Thyroid gland (tissue), 4 donors: Measurements from ENCODE around the gene NKX2-3. TPM values are rescaled to one million over a fixed set of nuclear protein-coding genes. Genes with fewer than 3 reads are reported as not detected.

ENCODE experiments used
- DNase-seq, 2 donors: peaks; one replicate each; pipeline ENCODE4 v3.0.0-alpha.2; 2019
- H3K27ac ChIP-seq, 3 donors: fragments of 200-600 bp; sonication (generic); 1 replicate in 2 of 3; 2 replicates in 1 of 3; pipeline ENCODE4 v1.5.1; 2016 to 2019; ENCODE audit warnings: mild to moderate bottlenecking in 1 of 3, moderate library complexity in 1 of 3
- H3K27me3 ChIP-seq: fragments of 200-600 bp; sonication (generic); one replicate; pipeline ENCODE4 v1.5.1; 2019
- H3K36me3 ChIP-seq, 2 donors: fragments of 200-600 bp; sonication (generic); one replicate each; pipeline ENCODE4 v1.5.1; 2016 to 2019
- H3K4me1 ChIP-seq, 2 donors: fragments of 200-600 bp; sonication (generic); one replicate each; pipeline ENCODE4 v1.5.1; 2017 to 2019
- H3K4me3 ChIP-seq, 3 donors: fragments of 200-600 bp; sonication (generic); replicated peaks in 1 of 3; 1 replicate in 2 of 3; 2 replicates in 1 of 3; pipeline ENCODE4 v1.5.1; 2016; ENCODE audit warnings: mild to moderate bottlenecking in 1 of 3
- H3K9me3 ChIP-seq: fragments of 200-600 bp; sonication (generic); one replicate; pipeline ENCODE4 v1.5.1; 2017
- POLR2A ChIP-seq, 2 donors: fragments of 450-650 bp; IDR thresholded peaks; one replicate each; pipeline ENCODE4 v1.6.1; 2017; ENCODE audit warnings: antibody characterized with exemption in 2 of 2, mild to moderate bottlenecking in 2 of 2, moderate library complexity in 1 of 2
- WGBS, 2 donors: methylation state at CpG; one replicate each; pipeline ENCODE4 v1.1.5; 2017; 5-methylcytosine and 5-hydroxymethylcytosine counted together
- intact Hi-C: fragments of 100-400 bp; cut with DNase I; formaldehyde crosslinking; loops from one replicate; pipeline ENCODE4 v1.15.1; 2023
- total RNA-seq, 4 donors: library from RNA; depleted of rRNA; stranded (reverse); fragments of >200 nt; gene quantifications; one replicate each; pipeline ENCODE4 v1.2.3, GENCODE V29; 2016
- TF ChIP-seq, protein P1 (sequence below), 6 experiments: fragments of 200-600 bp in 3 of 6; fragments of 450-650 bp in 3 of 6; sonication (generic) in 3 of 6; IDR thresholded peaks; one replicate each; pipeline ENCODE4 v1.5.1; 2016 to 2019; ENCODE audit warnings: antibody characterized with exemption in 6 of 6, mild to moderate bottlenecking in 2 of 6, inconsistent platforms in 1 of 6, moderate library complexity in 1 of 6

The NKX2-3 gene
- total RNA-seq, 4 donors from 2014 or later = 3.3 TPM; not detected in 3

DNA sequence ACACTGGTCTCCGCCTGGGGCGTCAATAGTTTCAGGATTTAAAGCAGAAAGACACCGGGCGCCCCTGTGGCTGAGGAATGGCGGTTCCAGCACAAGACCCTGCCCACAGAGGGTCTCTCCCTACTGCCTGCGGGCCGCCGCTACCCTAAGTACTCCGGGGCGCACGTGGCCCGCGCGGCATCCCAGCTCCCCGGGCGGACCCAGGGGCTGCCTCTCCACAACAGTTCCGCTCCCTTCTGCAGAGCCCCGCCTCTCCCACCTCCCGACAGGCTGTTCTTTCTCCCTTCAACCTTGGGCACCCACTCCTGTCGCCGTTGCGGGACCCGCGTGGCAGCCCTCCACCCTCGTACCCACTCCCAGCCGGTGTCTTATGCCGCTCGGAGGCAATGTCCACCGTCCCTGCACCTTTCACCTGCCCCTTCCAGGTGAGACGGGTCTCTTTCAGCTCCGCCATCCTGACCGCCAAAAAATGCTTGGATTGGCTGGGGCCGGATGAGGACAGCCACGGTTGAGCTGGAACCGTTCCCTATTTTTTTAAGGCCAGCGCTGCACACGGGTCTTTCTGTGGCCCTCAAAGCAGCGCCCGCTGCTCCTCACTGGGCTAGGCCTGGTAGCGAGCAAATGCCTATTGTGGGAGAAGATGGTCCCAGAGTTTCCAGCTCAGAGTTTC, 1.6 kb upstream of the NKX2-3 start:
- intact Hi-C loops = no loop called here
- TF ChIP-seq, protein P1, sequence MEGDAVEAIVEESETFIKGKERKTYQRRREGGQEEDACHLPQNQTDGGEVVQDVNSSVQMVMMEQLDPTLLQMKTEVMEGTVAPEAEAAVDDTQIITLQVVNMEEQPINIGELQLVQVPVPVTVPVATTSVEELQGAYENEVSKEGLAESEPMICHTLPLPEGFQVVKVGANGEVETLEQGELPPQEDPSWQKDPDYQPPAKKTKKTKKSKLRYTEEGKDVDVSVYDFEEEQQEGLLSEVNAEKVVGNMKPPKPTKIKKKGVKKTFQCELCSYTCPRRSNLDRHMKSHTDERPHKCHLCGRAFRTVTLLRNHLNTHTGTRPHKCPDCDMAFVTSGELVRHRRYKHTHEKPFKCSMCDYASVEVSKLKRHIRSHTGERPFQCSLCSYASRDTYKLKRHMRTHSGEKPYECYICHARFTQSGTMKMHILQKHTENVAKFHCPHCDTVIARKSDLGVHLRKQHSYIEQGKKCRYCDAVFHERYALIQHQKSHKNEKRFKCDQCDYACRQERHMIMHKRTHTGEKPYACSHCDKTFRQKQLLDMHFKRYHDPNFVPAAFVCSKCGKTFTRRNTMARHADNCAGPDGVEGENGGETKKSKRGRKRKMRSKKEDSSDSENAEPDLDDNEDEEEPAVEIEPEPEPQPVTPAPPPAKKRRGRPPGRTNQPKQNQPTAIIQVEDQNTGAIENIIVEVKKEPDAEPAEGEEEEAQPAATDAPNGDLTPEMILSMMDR (IDR thresholded peaks at IDR 0.05) = no peak
- no peak for TF ChIP-seq POLR2A (IDR thresholded peaks at IDR 0.05)
- Histone ChIP-seq H3K4me1 (peaks cover 11 to 36% of the 10 kb centered on the region in 2 donors), H3K4me3 (no peak overlapping the region), H3K27ac (no peak overlapping the region), H3K27me3 (peaks cover 88% of the 10 kb centered on the region), H3K9me3 (no peaks in the 10 kb centered on the region), H3K36me3 (no peaks in the 10 kb centered on the region)
- no peak for DNase-seq
- WGBS, 2 donors = 11 to 13% methylated on average over 26 to 30 of the region's 40 CpGs

DNA sequence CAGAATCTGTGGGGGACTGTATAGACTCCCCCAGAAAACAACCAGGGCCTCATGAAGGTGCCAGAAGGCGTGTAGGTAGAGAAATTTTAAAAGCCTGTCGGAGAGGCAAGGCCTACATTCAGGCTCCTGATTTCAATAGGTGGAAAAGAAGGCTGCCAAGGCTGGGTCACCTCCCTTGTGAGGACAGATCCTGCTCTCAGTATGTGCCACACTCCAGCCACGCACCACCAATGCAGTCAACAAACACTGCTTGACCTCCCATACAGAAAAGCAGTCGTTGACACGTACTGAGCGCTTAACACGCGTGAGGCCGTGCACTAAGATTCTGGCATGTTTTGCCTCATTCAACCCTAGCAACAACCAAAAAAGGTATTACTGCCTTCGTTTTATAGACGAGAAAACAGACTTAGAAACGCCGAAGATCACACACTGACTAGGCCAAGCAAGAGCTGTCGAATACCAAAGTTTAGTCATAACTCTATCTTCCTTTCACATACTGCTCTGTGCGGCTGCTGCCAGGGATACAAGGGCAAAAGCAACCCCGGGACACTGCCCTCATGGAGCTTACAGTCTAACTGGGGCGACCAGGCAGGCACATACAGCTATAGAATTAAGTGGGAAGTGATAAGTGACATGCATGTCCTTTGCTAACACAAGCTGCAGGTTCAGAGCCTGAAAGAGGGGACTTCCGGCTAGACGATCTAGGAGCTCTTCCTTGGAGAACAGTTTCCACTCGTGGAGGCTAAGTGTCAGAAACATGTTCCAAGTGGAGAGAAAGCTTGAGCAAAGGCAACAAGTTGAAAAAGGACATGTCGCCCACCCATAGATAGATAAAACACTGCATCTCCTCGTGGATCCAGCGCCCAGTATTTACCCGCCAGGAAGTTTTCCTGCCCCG, 797 bp upstream of the NKX2-3 start:
- H3K27me3 ChIP-seq = peaks cover 85% of the 10 kb centered on the region
- WGBS, 2 donors = 50 to 54% methylated on average over 25 of the region's 25 CpGs
- no peaks in the 10 kb centered on the region for H3K9me3 ChIP-seq
- H3K4me1 ChIP-seq = peaks cover 14 to 41% of the 10 kb centered on the region in 2 donors
- no peak overlapping the region for H3K4me3 ChIP-seq
- no peaks in the 10 kb centered on the region for H3K36me3 ChIP-seq
- TF ChIP-seq POLR2A (IDR thresholded peaks at IDR 0.05) = no peak
- TF ChIP-seq, protein P1 (IDR thresholded peaks at IDR 0.05) = no peak
- intact Hi-C loops = no loop called here
- H3K27ac ChIP-seq = no peak overlapping the region
- DNase-seq = no peak

DNA sequence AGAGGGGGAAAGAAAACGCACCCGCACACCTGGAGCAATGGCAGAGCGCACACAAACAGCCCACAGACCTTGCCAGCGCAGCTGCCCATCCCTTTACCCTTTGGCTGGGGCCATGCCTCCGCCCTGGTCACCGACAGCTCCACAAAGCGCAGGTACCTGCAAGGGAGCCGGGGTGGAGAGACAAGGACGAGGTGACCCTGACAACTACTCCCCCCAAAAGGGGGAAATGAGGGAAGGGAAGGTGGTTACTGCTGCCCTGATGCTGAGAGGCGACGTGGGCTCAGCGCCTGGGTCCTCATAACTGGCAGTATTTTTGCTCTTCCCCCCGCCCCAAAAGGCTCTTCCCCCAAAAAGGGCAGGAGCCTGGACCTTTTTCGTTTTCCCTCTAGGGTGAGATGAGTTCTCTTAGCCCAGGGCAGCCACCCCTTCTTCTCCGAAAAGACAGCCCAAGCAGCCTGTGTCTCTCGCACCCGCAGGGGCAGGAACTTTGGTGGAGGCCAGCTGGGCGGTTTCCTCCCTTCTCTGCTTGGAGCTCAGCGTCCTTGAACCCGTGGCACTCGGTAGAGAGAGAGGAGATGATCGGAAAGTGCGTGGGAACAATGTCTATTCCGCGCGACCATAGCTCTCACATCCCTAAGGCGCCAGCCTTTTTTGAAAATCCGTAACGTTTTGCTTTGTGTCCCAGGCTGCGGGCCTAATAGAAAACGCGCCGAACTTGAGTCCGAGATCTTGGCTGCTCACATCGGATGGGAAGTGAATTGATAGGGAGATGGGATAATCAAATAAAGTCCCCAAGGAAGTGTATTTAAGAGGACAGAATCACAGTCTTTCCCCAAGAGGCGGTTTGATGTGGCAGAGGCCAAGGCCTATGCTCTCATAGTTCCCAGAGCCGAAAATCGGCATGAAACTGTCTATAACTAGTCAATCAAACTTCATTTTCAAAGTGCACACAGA, 1.0 kb downstream of the NKX2-3 start:
- TF ChIP-seq POLR2A (IDR thresholded peaks at IDR 0.05) = no peak
- TF ChIP-seq, protein P1 (IDR thresholded peaks at IDR 0.05) = no peak
- no peak overlapping the region for H3K4me3 ChIP-seq
- no peak overlapping the region for H3K27ac ChIP-seq
- H3K36me3 ChIP-seq = no peaks in the 10 kb centered on the region
- intact Hi-C loops = no loop called here
- no peak for DNase-seq
- H3K27me3 ChIP-seq = peaks cover 80% of the 10 kb centered on the region
- peaks cover 18 to 47% of the 10 kb centered on the region in 2 donors for H3K4me1 ChIP-seq
- WGBS, 2 donors = 9 to 15% methylated on average over 33 to 38 of the region's 38 CpGs
- H3K9me3 ChIP-seq = no peaks in the 10 kb centered on the region

DNA sequence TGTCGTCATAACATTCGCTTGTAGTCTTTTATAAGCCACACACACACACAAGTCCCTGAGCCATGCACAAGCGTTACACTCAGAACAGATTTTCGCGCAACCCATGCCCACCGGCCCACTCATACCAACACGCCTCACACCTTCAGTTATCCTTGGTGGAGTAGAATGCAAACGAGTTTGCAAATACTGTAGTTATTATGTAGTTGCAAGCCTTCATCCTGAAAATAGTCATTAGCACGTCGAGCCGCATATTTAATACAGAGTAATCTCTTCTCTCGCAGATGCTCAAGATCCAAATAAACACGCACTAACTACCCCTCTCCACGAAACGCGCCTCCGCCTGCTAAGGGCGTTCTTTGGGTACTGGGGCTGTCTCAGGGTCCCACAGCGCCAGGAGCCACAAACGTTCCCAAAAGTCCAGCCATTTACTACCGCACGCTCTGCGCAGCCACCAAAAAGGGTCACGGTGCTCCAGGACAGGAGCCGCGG, 1.8 kb downstream of the NKX2-3 start:
- Histone ChIP-seq H3K4me3 (no peak overlapping the region), H3K9me3 (no peaks in the 10 kb centered on the region), H3K27me3 (peaks cover 73% of the 10 kb centered on the region), H3K27ac (no peak overlapping the region), H3K36me3 (no peaks in the 10 kb centered on the region), H3K4me1 (peaks cover 18 to 47% of the 10 kb centered on the region in 2 donors)
- no peak for TF ChIP-seq POLR2A (IDR thresholded peaks at IDR 0.05)
- TF ChIP-seq, protein P1 (IDR thresholded peaks at IDR 0.05) = no peak
- no peak for DNase-seq
- 16 to 17% methylated on average over 22 to 26 of the region's 26 CpGs for WGBS, 2 donors
- intact Hi-C loops = no loop called here
